ENCODE measurements around the gene WDR88.

Gene WDR88

GRCh38 chr19:33205531-33206260, 73.8 kb downstream of the WDR88 start:
- TF ChIP-seq, protein P1, sequence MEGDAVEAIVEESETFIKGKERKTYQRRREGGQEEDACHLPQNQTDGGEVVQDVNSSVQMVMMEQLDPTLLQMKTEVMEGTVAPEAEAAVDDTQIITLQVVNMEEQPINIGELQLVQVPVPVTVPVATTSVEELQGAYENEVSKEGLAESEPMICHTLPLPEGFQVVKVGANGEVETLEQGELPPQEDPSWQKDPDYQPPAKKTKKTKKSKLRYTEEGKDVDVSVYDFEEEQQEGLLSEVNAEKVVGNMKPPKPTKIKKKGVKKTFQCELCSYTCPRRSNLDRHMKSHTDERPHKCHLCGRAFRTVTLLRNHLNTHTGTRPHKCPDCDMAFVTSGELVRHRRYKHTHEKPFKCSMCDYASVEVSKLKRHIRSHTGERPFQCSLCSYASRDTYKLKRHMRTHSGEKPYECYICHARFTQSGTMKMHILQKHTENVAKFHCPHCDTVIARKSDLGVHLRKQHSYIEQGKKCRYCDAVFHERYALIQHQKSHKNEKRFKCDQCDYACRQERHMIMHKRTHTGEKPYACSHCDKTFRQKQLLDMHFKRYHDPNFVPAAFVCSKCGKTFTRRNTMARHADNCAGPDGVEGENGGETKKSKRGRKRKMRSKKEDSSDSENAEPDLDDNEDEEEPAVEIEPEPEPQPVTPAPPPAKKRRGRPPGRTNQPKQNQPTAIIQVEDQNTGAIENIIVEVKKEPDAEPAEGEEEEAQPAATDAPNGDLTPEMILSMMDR (IDR thresholded peaks at IDR 0.05; ENCODE audit: low read depth, low read length), result no peak
- no peak for DNase-seq (ENCODE audit: low read depth, low spot score)
- H3K4me3 ChIP-seq (ENCODE audit: low read depth, low read length), result no peak overlapping the region
- in situ Hi-C loops (cut with HindIII; ENCODE audit: low sequenced_read_pairs), result no loop called here

DNA sequence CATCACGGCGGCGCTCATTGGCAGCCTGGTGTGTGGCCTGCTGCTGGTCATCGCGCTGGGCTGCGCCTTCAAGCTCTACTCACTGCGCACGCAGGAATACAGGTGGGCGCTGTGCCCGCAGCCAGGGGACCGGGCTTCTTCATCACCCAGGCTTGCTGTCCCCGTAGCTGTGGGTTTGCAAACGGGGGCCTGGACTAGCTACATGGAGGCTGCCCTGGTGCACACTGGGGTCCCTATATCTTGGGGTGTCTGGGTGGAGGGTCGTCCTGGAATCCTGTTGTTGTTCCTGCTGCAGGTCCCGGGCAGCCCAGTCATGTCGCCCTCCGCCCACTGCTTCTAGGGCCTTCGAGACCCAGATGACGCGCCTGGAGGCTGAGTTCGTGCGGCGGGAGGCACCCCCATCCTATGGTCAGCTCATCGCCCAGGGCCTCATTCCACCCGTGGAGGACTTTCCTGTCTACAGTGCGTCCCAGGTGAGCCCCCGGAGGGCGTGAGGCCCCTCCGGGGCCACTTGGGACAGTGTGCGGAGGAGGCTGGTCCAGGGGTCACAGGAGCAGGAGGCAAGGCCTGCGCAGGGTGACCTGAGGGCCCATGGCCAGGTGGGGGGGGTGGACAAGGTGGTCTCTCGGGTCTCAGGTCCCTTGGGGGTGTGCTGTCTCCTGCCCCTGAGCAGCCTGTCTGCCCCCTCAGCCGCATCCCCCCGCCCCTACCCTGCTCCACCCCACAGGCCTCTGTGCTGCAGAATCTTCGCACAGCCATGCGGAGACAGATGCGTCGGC, 74.5 kb downstream of the WDR88 start:
- TF ChIP-seq, protein P1 (IDR thresholded peaks at IDR 0.05; ENCODE audit: low read depth, low read length), result no peak
- DNase-seq (ENCODE audit: low read depth, low spot score), result no peak
- in situ Hi-C loops (cut with HindIII; ENCODE audit: low sequenced_read_pairs), result no loop called here
- H3K4me3 ChIP-seq (ENCODE audit: low read depth, low read length), result no peak overlapping the region

DNA sequence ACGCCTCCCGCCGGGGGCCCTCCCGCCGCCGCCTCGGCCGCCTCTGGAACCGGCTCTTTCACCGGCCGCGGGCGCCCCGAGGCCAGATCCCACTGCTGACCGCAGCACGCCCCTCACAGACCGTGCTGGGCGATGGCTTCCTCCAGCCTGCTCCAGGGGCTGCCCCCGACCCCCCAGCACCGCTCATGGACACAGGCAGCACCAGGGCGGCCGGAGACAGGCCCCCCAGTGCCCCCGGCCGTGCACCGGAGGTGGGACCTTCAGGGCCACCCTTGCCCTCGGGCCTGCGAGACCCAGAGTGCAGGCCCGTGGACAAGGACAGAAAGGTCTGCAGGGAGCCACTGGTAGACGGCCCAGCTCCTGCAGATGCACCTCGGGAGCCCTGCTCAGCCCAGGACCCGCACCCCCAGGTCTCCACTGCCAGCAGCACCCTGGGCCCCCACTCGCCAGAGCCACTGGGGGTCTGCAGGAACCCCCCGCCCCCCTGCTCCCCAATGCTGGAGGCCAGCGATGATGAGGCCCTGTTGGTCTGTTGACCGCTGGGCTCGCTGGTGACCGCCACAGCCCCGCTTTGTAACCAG, 75.2 kb downstream of the WDR88 start:
- H3K4me3 ChIP-seq (ENCODE audit: low read depth, low read length), result no peak overlapping the region
- in situ Hi-C loops (cut with HindIII; ENCODE audit: low sequenced_read_pairs), result no loop called here
- DNase-seq (ENCODE audit: low read depth, low spot score), result no peak
- TF ChIP-seq, protein P1 (IDR thresholded peaks at IDR 0.05; ENCODE audit: low read depth, low read length), result no peak

GRCh38 chr19:33207903-33208302, 76.0 kb downstream of the WDR88 start:
- no peak for DNase-seq (ENCODE audit: low read depth, low spot score)
- in situ Hi-C loops (cut with HindIII; ENCODE audit: low sequenced_read_pairs), result no loop called here
- H3K4me3 ChIP-seq (ENCODE audit: low read depth, low read length), result no peak overlapping the region
- TF ChIP-seq, protein P1 (IDR thresholded peaks at IDR 0.05; ENCODE audit: low read depth, low read length), result no peak

- TF ChIP-seq, protein P1 (IDR thresholded peaks at IDR 0.05; ENCODE audit: low read depth, low read length), result no peak
- no peak for DNase-seq (ENCODE audit: low read depth, low spot score)
- no peak overlapping the region for H3K4me3 ChIP-seq (ENCODE audit: low read depth, low read length)
- in situ Hi-C loops (cut with HindIII; ENCODE audit: low sequenced_read_pairs), result no loop called here
Observed at GRCh38 chr19:33208371-33208895, 76.5 kb downstream of the WDR88 start.
